ENCODE data around the gene HCST.

HCST gene

DNA sequence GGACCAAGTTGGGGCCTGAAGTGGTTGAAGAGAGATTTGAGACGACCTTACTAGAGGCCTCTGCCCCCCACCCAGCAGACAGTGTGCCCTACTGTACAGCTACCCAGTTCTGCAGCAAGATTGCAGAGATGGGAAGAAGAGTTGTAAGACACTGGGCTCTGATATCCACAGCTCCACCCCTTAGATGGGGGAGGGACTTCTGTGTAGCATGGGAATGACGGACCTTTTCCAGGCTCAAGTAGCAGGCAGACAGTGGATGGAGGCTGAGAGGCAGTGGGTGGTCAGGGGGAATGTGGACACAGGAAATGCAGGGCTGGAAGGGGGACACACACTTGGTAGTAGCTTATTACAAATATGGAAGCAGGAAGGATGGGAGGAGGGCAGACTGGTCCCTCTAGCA is 46.8 kb downstream of the HCST start:
- no peak for DNase-seq (ENCODE audit: low read depth)
- TF ChIP-seq, protein P1, sequence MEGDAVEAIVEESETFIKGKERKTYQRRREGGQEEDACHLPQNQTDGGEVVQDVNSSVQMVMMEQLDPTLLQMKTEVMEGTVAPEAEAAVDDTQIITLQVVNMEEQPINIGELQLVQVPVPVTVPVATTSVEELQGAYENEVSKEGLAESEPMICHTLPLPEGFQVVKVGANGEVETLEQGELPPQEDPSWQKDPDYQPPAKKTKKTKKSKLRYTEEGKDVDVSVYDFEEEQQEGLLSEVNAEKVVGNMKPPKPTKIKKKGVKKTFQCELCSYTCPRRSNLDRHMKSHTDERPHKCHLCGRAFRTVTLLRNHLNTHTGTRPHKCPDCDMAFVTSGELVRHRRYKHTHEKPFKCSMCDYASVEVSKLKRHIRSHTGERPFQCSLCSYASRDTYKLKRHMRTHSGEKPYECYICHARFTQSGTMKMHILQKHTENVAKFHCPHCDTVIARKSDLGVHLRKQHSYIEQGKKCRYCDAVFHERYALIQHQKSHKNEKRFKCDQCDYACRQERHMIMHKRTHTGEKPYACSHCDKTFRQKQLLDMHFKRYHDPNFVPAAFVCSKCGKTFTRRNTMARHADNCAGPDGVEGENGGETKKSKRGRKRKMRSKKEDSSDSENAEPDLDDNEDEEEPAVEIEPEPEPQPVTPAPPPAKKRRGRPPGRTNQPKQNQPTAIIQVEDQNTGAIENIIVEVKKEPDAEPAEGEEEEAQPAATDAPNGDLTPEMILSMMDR (IDR thresholded peaks at IDR 0.05; ENCODE audit: control insufficient read depth, extremely low read depth, insufficient read depth), result no peak
- H3K4me3 ChIP-seq (ENCODE audit: low read depth, low read length), result no peak overlapping the region

Data from LNCaP clone FGC (cell line).